ENCODE results near the gene TTC38.

DNA sequence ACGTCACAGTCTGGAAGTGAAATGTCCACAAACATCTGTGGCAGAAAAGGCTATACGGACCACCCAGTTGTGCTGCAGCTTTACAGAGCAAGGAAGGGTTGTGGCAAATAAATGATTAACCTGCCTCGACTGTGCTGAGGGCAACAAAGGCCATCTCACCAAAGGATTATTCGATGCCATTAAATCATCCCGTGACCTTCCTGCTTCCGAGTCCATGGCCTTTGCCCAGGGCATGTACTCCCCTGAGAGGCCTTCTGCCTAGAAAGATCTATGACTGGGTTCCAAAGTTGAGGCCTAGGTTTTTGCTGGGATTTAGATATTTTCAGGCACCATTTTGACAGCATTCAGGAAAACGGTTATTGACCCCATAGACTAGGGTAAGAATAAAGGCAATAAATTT is 26.9 kb upstream of the TTC38 start:
- TF ChIP-seq, protein P1, sequence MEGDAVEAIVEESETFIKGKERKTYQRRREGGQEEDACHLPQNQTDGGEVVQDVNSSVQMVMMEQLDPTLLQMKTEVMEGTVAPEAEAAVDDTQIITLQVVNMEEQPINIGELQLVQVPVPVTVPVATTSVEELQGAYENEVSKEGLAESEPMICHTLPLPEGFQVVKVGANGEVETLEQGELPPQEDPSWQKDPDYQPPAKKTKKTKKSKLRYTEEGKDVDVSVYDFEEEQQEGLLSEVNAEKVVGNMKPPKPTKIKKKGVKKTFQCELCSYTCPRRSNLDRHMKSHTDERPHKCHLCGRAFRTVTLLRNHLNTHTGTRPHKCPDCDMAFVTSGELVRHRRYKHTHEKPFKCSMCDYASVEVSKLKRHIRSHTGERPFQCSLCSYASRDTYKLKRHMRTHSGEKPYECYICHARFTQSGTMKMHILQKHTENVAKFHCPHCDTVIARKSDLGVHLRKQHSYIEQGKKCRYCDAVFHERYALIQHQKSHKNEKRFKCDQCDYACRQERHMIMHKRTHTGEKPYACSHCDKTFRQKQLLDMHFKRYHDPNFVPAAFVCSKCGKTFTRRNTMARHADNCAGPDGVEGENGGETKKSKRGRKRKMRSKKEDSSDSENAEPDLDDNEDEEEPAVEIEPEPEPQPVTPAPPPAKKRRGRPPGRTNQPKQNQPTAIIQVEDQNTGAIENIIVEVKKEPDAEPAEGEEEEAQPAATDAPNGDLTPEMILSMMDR (IDR thresholded peaks at IDR 0.05): no peak
- no peak for TF ChIP-seq POLR2A (IDR thresholded peaks at IDR 0.05; ENCODE audit: low read depth)
